Lung (tissue), 12 donors: ENCODE measurements around the gene LILRA5. TPM values are rescaled to one million over a fixed set of nuclear protein-coding genes. Genes with fewer than 3 reads are reported as not detected.

ENCODE experiments used
- ATAC-seq: fragments of 200-7000 bp; cut with Tn5 transposase; one replicate; pipeline ENCODE4 v1.9.1; 2020; ENCODE audit warnings: moderate number of reproducible peaks; ENCODE audit not compliant: insufficient read depth, low FRiP score
- DNase-seq, 3 donors: peaks; one replicate each; pipeline ENCODE4 v3.0.0-alpha.2; 2013 to 2017
- H3K27ac ChIP-seq, 2 donors: one replicate each; pipeline ENCODE4 v1.5.1; 2013; ENCODE audit warnings: mild to moderate bottlenecking in 2 of 2, moderate library complexity in 2 of 2, control low read depth in 1 of 2, inconsistent platforms in 1 of 2, low read depth in 1 of 2, low read length in 1 of 2
- H3K27me3 ChIP-seq, 3 donors: one replicate each; pipeline ENCODE4 v1.5.1; 2013; ENCODE audit warnings: low read length in 2 of 3; ENCODE audit not compliant: control insufficient read depth in 3 of 3, insufficient read depth in 3 of 3
- H3K36me3 ChIP-seq, 4 donors: one replicate each; pipeline ENCODE4 v1.5.1; 2013; ENCODE audit warnings: low read length in 4 of 4, mild to moderate bottlenecking in 1 of 4, moderate library complexity in 1 of 4; ENCODE audit not compliant: control insufficient read depth in 4 of 4, insufficient read depth in 4 of 4
- H3K4me1 ChIP-seq, 5 donors: one replicate each; pipeline ENCODE4 v1.5.1; 2013; ENCODE audit warnings: low read length in 5 of 5, mild to moderate bottlenecking in 2 of 5, moderate library complexity in 1 of 5; ENCODE audit not compliant: control insufficient read depth in 5 of 5, insufficient read depth in 5 of 5
- H3K4me3 ChIP-seq: one replicate; pipeline ENCODE4 v1.5.1; 2013; ENCODE audit warnings: mild to moderate bottlenecking, control low read depth, moderate library complexity
- H3K9ac ChIP-seq, 2 donors: one replicate each; pipeline ENCODE4 v1.5.1; 2013; ENCODE audit warnings: low read length in 2 of 2, control low read depth in 1 of 2; ENCODE audit not compliant: insufficient read depth in 1 of 2
- H3K9me3 ChIP-seq, 4 donors: one replicate each; pipeline ENCODE4 v1.5.1; 2013; ENCODE audit warnings: low read length in 3 of 4, mild to moderate bottlenecking in 1 of 4, moderate library complexity in 1 of 4; ENCODE audit not compliant: control insufficient read depth in 4 of 4, insufficient read depth in 3 of 4
- WGBS, 2 donors: extraction: QIAGEN DNeasy Blood & Tissue Kit; methylation state at CpG; one replicate each; pipeline ENCODE4 v1.1.7; 2013; 5-methylcytosine and 5-hydroxymethylcytosine counted together
- polyA plus RNA-seq, 2 donors: library from polyadenylated mRNA; stranded (reverse); fragments of 200-250 nt; gene quantifications; one replicate each; pipeline ENCODE4 v1.2.1, GENCODE V29; 2013
- total RNA-seq, 2 donors: library from RNA; depleted of rRNA in 1 of 2; stranded (reverse); fragments of >200 nt in 1 of 2; gene quantifications; one replicate each; pipeline ENCODE4 v1.2.1, GENCODE V29; 2014 to 2021
- TF ChIP-seq, protein P1 (sequence below): IDR thresholded peaks from 2 replicates; pipeline ENCODE4 v1.5.1; 2012; ENCODE audit warnings: mild to moderate bottlenecking; ENCODE audit errors: control extremely low read depth, extremely low read depth
- donor health status: control.
- donor health status: control.
- donor health status: Bipolar disorder and iron deficiency.
- donor health status: healthy.
- donor health status: DM: yes; HTN: yes; CAD: no.

The LILRA5 gene
- total and polyA plus RNA-seq, 4 donors = 5.9 to 262 (median 26.2) TPM

DNA sequence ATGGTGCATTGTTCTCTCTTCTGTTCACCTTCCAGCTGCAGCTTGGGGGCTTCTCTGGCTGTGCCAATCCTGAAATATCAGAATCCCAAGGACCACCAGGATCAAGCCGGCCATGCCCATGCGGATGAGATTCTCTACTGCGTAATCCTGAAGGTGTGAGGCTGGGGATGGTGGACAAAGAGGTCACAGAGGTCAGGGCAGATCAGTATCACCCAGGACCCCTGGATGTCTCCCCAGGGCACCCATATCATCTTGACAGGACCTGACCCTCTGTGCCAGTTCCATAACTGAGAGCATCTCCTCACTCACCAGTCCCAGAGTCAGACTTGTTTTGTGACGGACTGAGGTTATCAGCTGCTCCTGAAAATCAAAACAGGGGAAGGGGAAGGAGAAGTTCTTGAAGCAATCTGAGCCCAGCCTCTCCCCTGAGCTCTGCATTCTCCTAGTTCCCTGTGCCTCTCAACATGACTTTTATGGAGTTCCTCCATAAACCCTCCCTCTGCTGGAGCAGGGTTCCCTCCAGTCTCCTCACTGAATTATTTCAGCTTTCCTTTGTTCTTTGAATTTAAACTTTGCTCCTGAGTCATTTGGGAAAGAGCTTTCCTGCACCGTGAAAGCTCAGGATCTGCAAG lies 5.5 kb downstream of the LILRA5 start:
- H3K9ac ChIP-seq = no peak overlapping the region
- no peak overlapping the region for H3K4me3 ChIP-seq
- H3K9me3 ChIP-seq = peaks cover 0 to 3% (median 0%) of the 10 kb centered on the region in 4 donors
- TF ChIP-seq, protein P1, sequence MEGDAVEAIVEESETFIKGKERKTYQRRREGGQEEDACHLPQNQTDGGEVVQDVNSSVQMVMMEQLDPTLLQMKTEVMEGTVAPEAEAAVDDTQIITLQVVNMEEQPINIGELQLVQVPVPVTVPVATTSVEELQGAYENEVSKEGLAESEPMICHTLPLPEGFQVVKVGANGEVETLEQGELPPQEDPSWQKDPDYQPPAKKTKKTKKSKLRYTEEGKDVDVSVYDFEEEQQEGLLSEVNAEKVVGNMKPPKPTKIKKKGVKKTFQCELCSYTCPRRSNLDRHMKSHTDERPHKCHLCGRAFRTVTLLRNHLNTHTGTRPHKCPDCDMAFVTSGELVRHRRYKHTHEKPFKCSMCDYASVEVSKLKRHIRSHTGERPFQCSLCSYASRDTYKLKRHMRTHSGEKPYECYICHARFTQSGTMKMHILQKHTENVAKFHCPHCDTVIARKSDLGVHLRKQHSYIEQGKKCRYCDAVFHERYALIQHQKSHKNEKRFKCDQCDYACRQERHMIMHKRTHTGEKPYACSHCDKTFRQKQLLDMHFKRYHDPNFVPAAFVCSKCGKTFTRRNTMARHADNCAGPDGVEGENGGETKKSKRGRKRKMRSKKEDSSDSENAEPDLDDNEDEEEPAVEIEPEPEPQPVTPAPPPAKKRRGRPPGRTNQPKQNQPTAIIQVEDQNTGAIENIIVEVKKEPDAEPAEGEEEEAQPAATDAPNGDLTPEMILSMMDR = no peak
- no peaks in the 10 kb centered on the region for H3K4me1 ChIP-seq
- WGBS, 2 donors = 82 to 87% methylated on average over 5 of the region's 5 CpGs
- no peak for DNase-seq
- H3K27me3 ChIP-seq = no peaks in the 10 kb centered on the region
- no peaks in the 10 kb centered on the region for H3K36me3 ChIP-seq
- no peak for ATAC-seq
- H3K27ac ChIP-seq = no peak overlapping the region

DNA sequence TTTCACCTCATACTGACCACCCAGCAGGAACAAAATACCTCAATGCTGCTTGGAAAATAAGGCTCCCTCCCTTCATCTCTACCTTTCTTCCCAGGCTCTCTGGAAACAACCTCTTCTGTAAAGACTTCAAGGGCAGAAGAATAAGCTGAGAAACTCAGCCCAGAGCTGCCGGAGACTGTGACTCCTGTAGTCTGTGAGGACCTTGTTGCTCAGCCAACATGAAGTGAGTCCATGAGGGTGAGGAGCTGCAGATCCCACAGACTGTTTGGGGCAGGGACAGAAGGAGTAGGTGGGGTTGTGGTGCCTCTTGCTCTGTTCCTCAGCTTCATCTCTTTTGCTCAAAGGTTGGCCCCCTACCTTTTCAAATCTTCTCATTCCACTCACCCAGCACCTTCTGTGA lies 7.8 kb downstream of the LILRA5 start:
- Histone ChIP-seq H3K36me3 (no peaks in the 10 kb centered on the region), H3K9me3 (peaks cover 0 to 1% (median 0%) of the 10 kb centered on the region in 4 donors), H3K4me1 (no peaks in the 10 kb centered on the region), H3K27me3 (no peaks in the 10 kb centered on the region), H3K9ac (no peak overlapping the region), H3K27ac (no peak overlapping the region), H3K4me3 (no peak overlapping the region)
- ATAC-seq = no peak
- no peak for DNase-seq
- TF ChIP-seq, protein P1 = no peak
- WGBS, 2 donors = 83 to 92% methylated on average over 1 of the region's 1 CpG

DNA sequence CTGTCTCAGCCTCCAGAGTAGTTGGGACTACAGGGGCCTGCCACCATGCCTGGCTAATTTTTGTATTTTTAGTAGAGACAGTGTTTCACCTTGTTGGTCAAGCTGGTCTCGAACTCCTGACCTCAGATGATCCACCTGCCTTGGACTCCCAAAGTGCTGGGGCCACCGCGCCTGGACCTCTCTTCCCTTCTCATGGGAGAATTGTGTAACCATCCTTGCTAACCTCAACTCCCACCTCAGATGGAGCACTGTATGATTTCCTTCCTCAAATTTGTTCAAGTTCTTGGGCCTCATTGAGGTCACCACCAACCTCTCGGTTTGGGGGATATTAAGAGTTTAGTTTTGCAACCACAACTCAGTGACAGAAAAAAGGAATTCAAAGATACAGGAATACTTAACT lies 10.7 kb downstream of the LILRA5 start:
- H3K36me3 ChIP-seq = no peaks in the 10 kb centered on the region
- ATAC-seq = no peak
- no peak for DNase-seq
- H3K27me3 ChIP-seq = no peaks in the 10 kb centered on the region
- H3K9ac ChIP-seq = no peak overlapping the region
- peaks cover 0 to 1% (median 0%) of the 10 kb centered on the region in 4 donors for H3K9me3 ChIP-seq
- WGBS, 2 donors = 30 to 45% methylated on average over 4 of the region's 4 CpGs
- no peaks in the 10 kb centered on the region for H3K4me1 ChIP-seq
- TF ChIP-seq, protein P1 = no peak
- H3K27ac ChIP-seq = no peak overlapping the region
- no peak overlapping the region for H3K4me3 ChIP-seq

DNA sequence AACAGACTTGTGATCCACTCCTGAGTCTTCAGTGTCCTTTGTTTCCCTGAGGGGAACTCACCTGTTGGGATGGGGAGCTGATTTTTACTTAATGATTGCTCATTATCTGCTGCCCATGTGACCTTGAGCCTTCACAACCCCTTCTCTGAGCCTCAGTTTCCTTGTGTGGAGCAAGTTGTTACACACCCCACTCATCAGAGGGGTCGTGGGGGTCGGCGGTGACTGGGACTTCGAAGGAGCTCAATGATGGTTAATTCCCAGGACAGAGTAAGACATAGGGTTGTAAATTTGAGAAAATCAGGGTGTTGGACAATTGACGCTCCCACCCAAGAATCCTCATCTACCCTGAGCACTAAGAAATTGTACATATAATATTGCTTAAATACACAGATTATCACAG lies 13.5 kb downstream of the LILRA5 start:
- Histone ChIP-seq H3K4me1 (no peaks in the 10 kb centered on the region), H3K9me3 (peaks cover 0 to under 1% (median 0%) of the 10 kb centered on the region in 4 donors), H3K9ac (no peak overlapping the region), H3K27ac (no peak overlapping the region), H3K36me3 (no peaks in the 10 kb centered on the region), H3K27me3 (no peaks in the 10 kb centered on the region), H3K4me3 (no peak overlapping the region)
- whole genome bisulfite sequencing, 2 donors = 88 to 90% methylated on average over 5 of the region's 5 CpGs
- DNase-seq (no peak), ATAC-seq (no peak)
- TF ChIP-seq, protein P1 = no peak
